ENCODE measurements around the gene CARNS1.

DNA sequence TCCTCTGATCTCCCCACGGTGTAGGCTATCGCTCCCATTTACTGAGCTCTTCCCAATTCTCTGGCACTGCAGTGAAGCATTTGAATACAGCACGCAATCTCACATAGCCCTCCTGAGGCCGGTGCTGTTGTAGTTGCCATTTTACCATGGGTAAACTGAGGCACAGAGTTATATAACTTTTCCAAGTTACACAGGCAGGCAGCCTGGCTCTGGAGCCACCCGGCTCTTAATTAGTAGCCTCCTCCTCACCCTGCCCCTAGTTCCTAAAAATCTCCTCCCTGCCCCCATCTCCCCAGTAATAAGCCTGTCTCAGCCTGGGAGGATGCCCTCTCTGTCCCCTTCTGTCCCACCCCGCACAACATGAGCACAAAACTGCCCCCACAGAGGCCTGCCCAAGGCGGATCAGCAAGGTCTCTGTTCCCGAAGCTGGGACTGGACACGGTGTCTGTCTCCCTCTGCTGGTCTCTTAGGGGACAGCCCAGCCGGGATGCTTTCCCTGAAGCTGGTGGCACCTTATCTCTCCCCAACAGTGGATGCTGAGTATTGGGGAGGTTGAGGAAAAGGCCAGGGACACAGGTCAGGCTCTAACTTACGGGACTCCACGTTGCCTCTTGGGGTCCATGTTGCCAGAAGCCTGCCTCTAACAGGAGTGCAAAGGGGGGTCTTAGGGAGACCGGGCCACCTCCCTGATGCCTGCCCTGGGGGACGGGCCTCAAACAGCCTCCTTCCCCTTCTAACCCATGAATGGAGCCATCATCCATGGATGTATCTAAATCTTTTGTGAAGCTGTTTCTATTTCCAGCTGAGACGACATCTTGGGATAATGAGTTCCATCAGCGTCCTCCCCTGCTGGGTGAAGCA lies 33.0 kb upstream of the CARNS1 start:
- TF ChIP-seq POLR2A (IDR thresholded peaks at IDR 0.05) (peak; percentile 40), EP300 (IDR thresholded peaks at IDR 0.05) (no peak)
- TF ChIP-seq, protein P1, sequence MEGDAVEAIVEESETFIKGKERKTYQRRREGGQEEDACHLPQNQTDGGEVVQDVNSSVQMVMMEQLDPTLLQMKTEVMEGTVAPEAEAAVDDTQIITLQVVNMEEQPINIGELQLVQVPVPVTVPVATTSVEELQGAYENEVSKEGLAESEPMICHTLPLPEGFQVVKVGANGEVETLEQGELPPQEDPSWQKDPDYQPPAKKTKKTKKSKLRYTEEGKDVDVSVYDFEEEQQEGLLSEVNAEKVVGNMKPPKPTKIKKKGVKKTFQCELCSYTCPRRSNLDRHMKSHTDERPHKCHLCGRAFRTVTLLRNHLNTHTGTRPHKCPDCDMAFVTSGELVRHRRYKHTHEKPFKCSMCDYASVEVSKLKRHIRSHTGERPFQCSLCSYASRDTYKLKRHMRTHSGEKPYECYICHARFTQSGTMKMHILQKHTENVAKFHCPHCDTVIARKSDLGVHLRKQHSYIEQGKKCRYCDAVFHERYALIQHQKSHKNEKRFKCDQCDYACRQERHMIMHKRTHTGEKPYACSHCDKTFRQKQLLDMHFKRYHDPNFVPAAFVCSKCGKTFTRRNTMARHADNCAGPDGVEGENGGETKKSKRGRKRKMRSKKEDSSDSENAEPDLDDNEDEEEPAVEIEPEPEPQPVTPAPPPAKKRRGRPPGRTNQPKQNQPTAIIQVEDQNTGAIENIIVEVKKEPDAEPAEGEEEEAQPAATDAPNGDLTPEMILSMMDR (IDR thresholded peaks at IDR 0.05) = peak; percentile 95 to 98 (median 97)
